Epithelial cell of prostate (primary cell): ENCODE data around the gene LTF.
"Not testable (repeated sequence)": the region's sequence is repeated elsewhere in the genome, so short reads cannot be mapped to it uniquely, and the experiment has no call there.

Experiments
- DNase-seq: peaks from one replicate; pipeline ENCODE4 v3.0.0-alpha.2; 2011; ENCODE audit warnings: low read depth, low spot score
- H3K27ac ChIP-seq: fragments of 450-650 bp; 2 replicates; pipeline ENCODE4 v1.5.1; 2017; ENCODE audit warnings: mild to moderate bottlenecking

LTF gene

DNA sequence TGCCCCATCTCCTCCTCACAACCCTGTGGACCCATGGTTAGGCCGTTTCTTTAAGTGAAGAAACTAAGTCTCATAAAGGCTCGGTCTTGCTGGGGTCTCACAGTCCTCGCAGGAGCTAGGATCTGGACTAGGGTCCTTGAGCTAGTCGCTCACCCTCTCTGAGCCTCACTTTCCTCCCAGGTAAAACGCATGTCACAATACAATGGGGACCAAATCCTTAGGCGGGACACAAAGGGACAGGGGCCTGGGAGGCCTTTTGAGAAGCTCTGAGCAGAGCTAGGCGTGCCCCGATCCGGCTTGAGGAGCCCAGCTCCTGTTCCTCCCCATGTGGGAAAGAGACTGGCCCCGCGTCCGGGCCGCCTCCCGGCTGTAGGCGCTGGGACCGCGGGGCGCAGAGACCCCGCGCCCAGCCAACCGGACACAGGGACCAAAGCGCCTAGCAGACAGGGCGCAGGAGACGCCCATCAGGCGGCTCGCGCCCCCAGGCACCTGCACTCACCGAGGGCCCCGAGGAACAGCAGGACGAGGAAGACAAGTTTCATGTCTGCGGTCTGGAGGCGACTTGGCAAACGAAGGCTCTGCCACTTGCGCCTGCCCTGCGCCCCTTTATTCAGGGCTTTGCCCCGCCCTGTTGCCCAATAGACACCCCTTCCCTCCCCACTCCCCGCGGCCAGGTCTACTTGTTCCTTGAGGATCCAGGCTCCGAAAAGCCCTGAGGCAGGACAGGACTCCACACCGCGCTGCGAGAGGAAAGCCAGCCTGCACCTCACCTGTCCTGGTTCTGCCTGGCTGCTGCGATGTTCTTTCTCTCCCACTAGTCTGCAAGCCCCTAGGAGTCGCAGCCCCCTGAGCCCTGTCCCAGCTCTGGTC lies at the start of gene LTF:
Gene LTF (minus strand): TSS at position 580 of the 870 bp plus-strand sequence. CDS start 38 bp downstream, at position 542.
- DNase-seq: no peak
- no peak within 1 kb of the TSS for H3K27ac ChIP-seq

DNA sequence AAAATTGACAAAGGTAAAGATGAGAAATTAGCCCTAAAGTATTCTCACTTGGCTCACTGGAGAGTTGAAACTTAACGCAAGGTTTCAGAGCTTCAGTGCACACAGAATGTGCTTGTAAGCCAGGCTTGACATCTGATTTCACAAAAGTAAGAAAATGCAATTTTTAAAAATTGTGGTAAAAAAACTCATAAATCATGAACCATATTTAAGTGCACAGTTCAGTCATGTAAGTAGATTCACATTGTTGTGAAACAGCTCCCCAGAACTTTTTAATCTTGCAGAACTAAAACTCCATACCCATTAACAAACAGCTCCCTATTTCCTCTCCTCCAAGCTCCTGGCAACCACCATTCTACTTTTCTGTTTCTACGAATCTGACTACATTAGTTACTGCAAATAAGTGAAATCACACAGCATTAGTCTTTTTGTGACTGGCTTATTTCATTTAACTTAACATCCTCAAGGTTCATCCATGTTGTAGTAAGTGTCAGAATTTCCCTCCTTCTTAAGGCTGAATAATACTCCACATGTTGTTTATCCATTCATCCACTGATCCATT lies 47.6 kb upstream of the LTF start:
- DNase-seq: no peak
- no peak overlapping the region for H3K27ac ChIP-seq

DNA sequence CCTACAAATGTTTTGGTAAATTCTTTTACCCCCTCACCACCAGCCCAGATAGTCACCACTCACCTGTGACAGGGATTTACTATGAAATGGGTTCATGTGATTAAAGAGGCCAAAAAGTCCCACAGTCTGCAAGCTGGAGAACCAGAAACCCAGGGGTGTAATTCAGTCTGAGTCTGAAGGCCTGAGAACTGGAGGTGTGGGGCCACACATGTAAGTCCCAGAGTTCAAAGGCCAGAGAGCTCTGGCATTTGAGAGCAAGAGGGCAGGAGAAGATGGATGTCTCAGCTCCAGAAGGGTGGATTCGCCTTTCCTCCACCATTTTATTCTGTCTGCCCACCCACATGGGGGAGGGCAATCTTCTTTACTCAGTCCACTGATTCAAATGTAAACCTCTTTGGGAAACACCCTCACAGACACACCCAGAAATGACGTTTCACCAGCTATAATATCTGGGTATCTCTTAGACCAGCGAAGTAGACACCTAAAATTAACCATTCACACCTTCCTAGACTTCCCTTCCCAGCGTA lies 45.0 kb upstream of the LTF start:
- H3K27ac ChIP-seq: no peak overlapping the region
- no peak for DNase-seq

DNA sequence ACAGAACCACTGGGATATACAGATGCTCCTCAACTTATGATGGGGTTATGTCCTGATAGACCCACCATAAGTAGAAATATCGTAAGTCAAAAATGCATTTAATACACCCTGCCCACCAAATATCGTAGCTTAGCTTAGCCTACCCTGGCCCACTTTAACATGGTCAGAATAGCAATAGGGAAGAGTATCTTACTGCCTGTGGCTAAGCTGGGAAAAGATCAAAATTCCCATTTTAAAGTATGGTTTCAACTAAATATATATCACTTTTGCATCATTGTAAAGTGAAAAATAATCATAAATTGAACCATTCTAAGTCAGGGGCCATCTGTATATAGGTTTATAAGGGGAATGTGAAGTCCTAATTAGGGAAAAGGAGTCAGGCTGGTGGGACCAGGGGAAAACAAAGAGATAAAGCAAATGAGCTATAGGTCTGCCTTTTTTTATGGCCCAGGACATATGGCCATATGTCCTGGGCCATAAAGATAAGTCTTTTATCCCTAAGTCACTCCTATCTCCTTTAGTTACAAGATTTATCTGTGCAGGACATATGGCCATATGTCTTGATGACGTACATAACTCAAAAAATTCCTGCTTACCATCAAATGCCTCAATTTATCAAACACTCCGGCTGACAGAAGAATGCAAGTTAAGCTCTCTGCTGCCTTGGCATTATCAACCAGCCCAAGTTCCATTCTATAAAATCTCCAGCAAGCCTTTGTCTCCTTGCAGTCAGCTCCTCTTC lies 44.3 kb upstream of the LTF start:
- no peak for DNase-seq

DNA sequence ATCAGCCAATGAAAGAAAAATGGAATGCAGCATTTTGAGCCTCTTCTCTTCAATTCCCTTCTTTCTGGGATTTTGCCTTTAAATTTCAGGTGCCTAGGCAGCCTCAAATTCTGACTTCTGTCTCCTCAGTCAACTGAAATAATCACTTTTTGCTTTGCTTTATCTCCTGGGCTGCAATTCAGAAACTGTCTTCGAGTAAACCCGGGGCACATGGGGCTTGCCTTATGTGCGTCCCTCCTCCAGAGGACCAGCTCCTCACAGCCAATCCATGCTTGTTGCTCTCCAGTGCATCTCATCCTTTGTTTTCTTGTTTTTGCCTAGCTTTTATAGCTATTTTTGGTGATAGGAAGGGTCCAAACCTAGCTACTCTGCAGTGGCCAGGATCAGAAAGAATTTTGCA lies 41.8 kb upstream of the LTF start:
- H3K27ac ChIP-seq: no peak overlapping the region
- DNase-seq: no peak

More for the DNA sequence above, 44.3 kb upstream of the LTF start:
- no peak overlapping the region for H3K27ac ChIP-seq

DNA sequence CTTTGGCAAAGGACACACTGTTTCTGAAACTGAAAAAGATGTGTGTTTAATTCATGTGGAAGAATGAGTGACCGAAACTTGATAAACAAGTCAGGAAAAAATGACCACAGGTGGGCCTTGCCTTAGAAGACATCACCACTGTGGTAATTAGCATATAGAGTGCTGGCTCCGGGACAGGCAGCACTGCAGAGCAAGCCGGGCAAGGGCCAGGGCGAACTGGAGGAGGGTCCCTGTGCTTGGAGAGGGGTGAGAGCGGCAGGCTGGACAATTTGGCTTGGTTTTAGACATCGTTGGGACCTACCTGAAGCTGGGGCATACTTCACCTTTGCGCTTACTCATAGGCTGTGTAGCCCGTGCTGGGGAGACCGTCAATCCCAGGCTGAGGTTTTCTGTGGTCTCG lies 41.2 kb upstream of the LTF start:
- DNase-seq: no peak
- H3K27ac ChIP-seq: no peak overlapping the region

DNA sequence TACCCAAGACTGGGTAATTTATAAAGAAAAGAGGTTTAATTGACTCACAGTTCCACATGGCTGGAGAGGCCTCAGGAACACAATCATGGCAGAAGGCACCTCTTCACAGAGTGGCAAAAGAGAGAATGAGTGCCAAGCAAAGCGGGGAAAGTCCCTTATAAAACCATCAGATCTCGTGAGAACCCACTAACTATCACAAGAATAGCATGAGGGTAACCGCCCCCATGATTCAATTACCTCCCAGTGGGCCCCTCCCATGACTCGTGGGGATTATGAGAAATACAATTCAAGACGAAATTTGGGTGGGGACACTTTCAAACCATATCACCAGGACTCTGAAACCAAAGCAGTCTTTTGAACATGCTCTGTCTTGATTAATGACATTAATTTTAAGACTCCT lies 40.1 kb upstream of the LTF start:
- no peak overlapping the region for H3K27ac ChIP-seq
- no peak for DNase-seq

DNA sequence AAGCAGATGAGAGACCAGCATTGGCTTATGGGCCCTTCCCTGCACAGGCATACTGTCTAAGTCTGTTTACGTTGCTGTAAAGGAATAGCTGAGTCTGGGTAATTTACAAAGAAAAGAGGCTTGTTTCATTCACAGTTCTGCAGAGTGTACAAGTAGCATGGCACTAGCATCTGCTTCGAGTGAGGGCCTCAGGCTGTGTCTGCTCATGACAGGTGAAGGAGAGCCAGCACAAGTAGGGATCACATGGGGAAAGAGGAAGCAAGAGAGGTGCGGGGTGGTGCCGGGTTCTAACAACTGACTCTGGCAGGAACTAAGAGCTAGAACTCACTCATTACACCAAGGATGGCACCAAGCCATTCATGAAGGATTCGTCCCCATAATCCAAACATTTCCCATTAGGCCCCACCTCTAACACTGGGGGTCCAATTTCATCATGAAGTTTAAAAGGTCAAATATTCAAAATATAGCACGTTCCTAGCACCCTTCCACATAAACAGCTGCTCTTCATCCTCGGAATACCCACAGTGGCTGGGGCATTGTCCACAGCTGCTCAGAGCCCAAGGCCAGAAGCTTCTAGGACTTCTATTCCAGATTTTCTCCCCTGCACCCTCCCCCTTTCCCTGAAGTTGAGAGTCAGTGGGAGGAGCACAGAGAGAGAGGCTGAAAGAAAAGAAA lies 38.6 kb upstream of the LTF start:
- DNase-seq: no peak
- H3K27ac ChIP-seq: no peak overlapping the region

DNA sequence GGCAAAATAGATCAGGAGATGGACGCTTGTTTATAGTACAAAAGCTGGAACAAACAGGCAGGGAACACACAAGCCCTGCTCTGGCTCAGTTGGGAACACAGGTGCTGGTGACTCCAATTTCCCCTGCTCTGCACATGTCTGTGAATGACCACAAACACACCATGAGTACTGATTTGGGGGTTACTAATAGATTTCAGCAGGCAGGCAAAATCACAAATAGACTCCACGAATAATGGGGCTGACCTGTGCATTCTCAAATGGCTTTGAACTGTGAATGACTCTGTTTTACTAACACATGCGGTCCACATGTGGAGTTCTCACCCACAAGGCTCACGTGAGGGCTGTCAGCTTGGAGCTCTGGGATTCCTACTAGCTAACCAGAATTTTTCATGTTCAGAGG lies 37.0 kb upstream of the LTF start:
- no peak overlapping the region for H3K27ac ChIP-seq
- DNase-seq: no peak

DNA sequence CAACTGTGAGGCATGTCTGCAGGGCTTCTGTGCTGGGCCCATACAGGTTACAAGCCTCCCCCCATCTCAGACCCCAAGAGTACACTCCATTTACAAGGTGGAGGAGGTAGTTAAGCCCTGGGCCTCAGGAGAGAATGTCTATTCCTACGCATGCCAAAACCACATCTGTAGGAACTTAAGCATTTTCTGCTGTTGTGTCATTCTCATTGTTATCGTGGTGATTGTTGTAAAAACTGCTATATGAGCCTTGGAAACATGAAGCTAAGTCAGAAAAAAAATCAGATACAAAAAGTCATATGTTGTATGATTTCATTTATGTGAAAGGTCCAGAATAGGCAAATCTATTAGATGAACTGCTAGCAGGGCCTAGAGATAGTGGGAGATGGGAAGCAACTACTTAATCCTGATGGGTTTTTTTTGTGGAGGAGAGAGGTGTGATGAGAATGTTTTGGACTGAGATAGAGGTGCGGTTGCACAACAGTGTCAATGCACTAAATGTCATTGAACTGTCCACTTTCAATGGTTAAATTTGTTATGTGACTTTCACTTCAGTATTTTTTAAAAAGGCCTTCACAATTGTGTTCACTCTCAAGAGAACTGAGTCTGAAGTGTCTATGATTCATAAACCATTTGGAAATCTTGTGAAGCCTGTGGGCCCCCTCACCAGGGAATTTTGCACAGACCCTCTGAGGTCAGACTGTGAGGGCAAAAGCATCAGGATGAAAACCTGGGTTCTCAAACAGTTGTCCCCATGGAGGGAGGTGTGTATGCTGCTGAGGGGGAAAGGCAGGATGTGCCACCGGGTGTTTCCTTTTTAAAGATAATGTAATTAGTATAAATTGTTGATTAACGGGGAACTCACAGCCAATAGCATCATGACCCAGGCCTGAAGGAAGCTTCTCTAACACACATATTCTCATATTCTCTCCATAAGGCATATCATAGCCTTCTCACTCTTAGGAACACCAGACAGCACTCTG lies 36.2 kb upstream of the LTF start:
- no peak for DNase-seq
- H3K27ac ChIP-seq: no peak overlapping the region

DNA sequence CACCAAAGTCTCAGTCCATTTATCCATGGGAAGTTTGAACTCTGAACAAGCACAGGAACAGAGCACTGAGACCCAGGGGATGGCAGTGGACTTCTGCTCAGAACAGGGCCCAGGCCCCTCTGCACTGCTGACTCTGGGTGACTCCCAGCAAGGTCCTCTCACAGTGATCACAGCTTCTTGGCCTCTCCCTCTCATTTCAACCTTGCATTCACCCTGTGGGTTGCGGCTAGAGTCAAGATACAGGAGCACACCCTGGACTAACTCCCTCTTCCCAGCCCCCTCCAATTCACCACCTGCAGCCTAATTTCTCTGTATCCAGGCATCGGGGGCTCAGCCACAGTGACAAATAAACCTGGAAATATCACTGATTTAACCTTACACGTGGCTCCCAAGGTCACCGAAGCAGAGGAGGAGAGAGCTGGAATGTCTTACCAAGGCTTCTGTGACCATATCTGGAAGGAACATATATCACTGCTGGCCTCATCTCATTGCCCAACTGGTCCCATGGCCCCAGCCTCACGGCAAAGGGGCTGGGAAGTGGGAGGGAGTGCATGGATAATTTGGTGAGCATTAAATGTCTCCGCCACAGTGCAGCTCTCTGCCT lies 34.3 kb upstream of the LTF start:
- no peak for DNase-seq
- H3K27ac ChIP-seq: no peak overlapping the region

DNA sequence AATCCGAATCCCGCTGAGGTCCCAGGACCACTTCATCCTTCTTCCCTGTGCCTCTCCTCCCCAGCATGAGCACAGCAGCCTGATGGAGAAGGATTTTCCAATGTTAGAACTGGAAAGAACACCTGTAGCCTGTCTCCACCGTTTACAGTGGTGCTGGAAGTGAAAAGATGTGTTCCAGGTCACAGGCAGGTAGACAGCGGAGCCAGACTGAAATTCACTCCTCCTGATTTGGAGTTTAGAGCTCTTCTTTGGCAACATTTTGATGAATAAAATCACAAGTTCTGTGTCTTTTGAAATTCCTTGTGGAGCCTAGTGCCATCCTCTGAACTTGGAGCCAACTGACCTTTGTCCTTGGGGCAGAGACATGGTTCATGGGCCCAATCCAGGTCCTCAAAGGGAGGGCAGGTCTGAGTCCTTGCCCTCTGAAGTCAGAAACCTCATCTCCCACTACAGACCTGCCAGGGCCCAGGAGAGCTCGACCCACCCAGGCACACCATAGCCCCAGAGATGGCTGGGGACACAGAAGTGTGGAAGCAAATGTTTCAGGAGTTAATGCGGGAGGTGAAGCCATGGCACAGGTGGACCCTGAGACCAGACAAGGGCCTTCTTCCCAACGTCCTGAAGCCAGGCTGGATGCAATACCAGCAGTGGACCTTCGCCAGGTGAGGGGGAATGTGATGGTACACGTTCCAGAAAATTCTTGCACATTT lies 33.0 kb upstream of the LTF start, which contains the start of gene RTP3:
Gene RTP3 (plus strand): TSS at position 421 of the 710 bp plus-strand sequence. CDS start 87 bp downstream, at position 508.
- H3K27ac ChIP-seq: no peak within 1 kb of the TSS
- no peak for DNase-seq

DNA sequence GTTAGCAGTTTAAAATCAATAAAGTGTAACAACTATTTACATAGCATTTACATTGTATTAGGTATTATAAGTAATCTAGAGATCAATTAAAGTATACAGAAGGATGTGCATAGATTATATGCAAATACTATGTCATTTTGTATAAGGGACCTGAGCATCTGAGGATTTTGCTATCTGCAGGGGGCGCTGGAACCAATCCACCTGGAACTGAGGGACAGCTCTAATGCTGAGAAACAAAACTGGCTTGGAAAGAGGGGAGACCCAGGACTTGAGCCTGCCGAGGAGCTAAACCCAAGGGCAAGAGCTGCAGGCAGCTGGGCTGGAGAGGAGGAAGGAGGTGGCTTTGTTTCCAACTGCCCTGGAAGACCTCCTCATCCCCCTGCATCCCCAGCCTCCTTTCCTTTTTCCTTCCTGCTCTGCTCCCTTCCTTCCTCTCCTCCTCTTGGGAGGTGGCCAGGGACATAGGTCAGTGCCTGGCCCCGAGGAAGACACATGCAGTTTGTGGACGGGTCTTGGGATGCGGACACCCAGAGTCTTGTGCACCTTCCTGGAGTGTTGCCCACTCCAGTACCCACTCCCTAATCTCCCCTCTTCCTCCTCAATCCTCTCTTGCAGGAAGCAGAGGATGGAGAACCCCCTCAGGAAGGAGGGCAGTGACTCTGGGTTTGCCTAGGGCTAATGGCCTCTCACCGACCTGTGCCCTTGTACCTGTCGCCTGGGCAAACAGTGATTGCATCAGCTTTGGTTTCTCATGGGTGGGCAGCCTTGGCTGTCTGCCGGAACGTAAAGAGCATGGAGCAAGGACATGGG lies 32.2 kb upstream of the LTF start:
- H3K27ac ChIP-seq: no peak overlapping the region
- DNase-seq: no peak

DNA sequence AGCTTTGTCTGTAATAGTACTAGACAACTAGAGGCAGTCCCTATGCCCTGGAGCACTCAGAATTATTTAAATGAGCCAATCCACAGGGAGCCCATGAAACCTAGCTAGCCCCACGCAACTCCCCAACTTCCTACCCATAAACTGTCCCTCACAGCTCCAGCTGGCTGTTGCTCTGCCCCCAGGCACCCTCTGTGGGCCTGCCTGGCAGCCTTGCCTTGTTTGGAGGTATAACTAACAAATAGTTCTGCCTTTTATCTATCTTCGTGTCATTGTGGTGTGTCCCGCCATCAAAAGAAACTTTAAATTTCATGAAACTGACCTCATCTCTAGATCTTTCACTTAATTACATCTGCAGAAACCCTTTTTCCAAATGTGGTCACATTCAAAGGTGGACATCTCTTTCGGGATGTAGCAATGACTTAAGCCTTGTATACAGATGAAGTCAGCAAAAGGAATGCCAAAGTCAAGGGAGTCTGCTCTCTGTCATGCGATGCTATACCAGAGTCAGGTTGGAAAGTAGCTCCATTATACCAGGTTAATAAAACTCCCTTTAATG lies 31.3 kb upstream of the LTF start:
- no peak for DNase-seq
- peak overlapping the region; percentile 37 for H3K27ac ChIP-seq

DNA sequence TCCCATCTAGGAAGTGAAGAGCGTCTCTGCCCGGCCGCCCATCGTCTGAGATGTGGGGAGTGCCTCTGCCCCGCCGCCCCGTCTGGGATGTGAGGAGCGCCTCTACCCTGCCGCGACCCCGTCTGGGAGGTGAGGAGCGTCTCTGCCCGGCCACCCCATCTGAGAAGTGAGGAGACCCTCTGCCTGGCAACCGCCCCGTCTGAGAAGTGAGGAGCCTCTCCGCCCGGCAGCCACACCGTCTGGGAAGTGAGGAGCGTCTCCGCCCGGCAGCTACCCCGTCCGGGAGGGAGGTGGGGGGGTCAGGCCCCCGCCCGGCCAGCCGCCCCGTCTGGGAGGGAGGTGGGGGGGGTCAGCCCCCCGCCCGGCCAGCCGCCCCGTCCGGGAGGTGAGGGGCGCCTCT lies 29.8 kb upstream of the LTF start:
- DNase-seq: not testable (repeated sequence)

DNA sequence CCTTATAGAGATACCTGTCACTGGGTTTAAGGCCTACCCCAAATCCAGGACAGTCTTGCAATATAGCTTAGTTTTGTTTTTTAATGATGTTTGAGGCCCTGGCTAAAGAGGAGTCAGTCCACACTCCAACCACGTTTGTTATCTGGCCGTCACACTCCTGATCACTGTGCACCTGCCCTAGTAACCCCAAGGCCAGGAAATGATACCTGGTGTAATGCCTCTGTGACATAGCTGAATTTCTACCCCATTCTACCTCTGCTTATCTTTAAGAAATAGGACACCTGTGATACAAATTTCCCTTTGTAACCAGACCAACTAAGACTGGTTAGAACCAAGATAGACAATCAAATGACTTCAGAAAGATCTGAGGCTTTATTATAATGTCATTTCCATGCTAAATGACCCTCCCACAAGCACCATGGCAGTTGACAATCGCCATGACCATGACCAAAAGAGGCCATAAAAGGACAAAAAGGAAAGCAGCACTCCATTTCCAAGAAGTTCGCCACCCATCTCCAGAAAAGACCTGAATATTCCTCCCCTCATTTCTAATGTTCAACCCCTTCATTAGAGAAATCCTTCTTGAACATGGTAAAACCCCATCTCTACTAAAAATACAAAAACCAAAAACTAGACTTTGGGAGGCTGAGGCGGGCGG lies 28.3 kb upstream of the LTF start:
- no peak overlapping the region for H3K27ac ChIP-seq
- DNase-seq: no peak

More for the DNA sequence above, 29.8 kb upstream of the LTF start:
- not testable (repeated sequence) for H3K27ac ChIP-seq
